Trophoblast cell (in vitro differentiated cells and primary cell): ENCODE results near the gene DTL.

Experiments used
- DNase-seq, 2 donors: peaks; one replicate each; pipeline ENCODE4 v3.0.0-alpha.2; 2016
- H2AFZ ChIP-seq: 2 replicates; pipeline ENCODE4 v1.6.1; 2013; ENCODE audit warnings: low read length, moderate library complexity, mild to moderate bottlenecking; ENCODE audit not compliant: insufficient read depth, poor library complexity
- H2AK5ac ChIP-seq: 2 replicates; pipeline ENCODE4 v1.6.1; 2013; ENCODE audit warnings: mild to moderate bottlenecking, low read length
- H2BK120ac ChIP-seq: 2 replicates; pipeline ENCODE4 v1.6.1; 2013; ENCODE audit warnings: low read length, mild to moderate bottlenecking, moderate library complexity; ENCODE audit not compliant: insufficient read depth, poor library complexity
- H2BK12ac ChIP-seq: 2 replicates; pipeline ENCODE4 v1.6.1; 2013; ENCODE audit warnings: mild to moderate bottlenecking, low read length, moderate library complexity
- H2BK5ac ChIP-seq: 2 replicates; pipeline ENCODE4 v1.6.1; 2013; ENCODE audit warnings: low read length, low read depth, moderate library complexity, mild to moderate bottlenecking; ENCODE audit not compliant: poor library complexity
- H3K14ac ChIP-seq: 2 replicates; pipeline ENCODE4 v1.6.1; 2013; ENCODE audit warnings: mild to moderate bottlenecking, low read length
- H3K18ac ChIP-seq: 2 replicates; pipeline ENCODE4 v1.6.1; 2013; ENCODE audit warnings: mild to moderate bottlenecking, low read length
- H3K23ac ChIP-seq: 2 replicates; pipeline ENCODE4 v1.6.1; 2013; ENCODE audit warnings: low read length
- H3K27ac ChIP-seq: 2 replicates; pipeline ENCODE4 v1.5.1; 2013; ENCODE audit warnings: low read depth, mild to moderate bottlenecking, inconsistent platforms, low read length, moderate library complexity
- H3K27me3 ChIP-seq: 2 replicates; pipeline ENCODE4 v1.6.1; 2013; ENCODE audit warnings: inconsistent platforms, mild to moderate bottlenecking, low read length, moderate library complexity; ENCODE audit not compliant: insufficient read depth
- H3K36me3 ChIP-seq, 2 experiments: 1 replicate in 1 of 2; 2 replicates in 1 of 2; pipeline ENCODE4 v1.6.1; 2013; ENCODE audit warnings: low read length in 2 of 2, mild to moderate bottlenecking in 2 of 2, moderate library complexity in 1 of 2; ENCODE audit not compliant: insufficient read depth in 2 of 2, control insufficient read depth in 1 of 2
- H3K4ac ChIP-seq: 2 replicates; pipeline ENCODE4 v1.6.1; 2013; ENCODE audit warnings: low read depth, mild to moderate bottlenecking, low read length, moderate library complexity
- H3K4me1 ChIP-seq, 2 experiments: 1 replicate in 1 of 2; 2 replicates in 1 of 2; pipeline ENCODE4 v1.6.1; 2013; ENCODE audit warnings: low read length in 2 of 2, mild to moderate bottlenecking in 2 of 2, moderate library complexity in 1 of 2; ENCODE audit not compliant: insufficient read depth in 2 of 2, control insufficient read depth in 1 of 2
- H3K4me2 ChIP-seq: 2 replicates; pipeline ENCODE4 v1.6.1; 2013; ENCODE audit warnings: inconsistent platforms, mild to moderate bottlenecking, low read length, moderate library complexity
- H3K4me3 ChIP-seq: 2 replicates; pipeline ENCODE4 v1.5.1; 2013; ENCODE audit warnings: mild to moderate bottlenecking, low read depth, low read length, inconsistent platforms
- H3K79me1 ChIP-seq: one replicate; pipeline ENCODE4 v1.6.1; 2013; ENCODE audit warnings: low read length
- H3K79me2 ChIP-seq: 2 replicates; pipeline ENCODE4 v1.6.1; 2013; ENCODE audit warnings: low read length, mild to moderate bottlenecking; ENCODE audit not compliant: control insufficient read depth, insufficient read depth, poor library complexity
- H3K9ac ChIP-seq: 2 replicates; pipeline ENCODE4 v1.6.1; 2013; ENCODE audit warnings: mild to moderate bottlenecking, low read length
- H3K9me3 ChIP-seq: 2 replicates; pipeline ENCODE4 v1.6.1; 2013; ENCODE audit warnings: low read depth, mild to moderate bottlenecking, control low read depth, inconsistent platforms, low read length; ENCODE audit not compliant: insufficient read depth
- H4K12ac ChIP-seq: 2 replicates; pipeline ENCODE4 v1.6.1; 2013; ENCODE audit warnings: low read depth, mild to moderate bottlenecking, low read length, moderate library complexity
- H4K8ac ChIP-seq: 2 replicates; pipeline ENCODE4 v1.6.1; 2013; ENCODE audit warnings: low read depth, mild to moderate bottlenecking, low read length, moderate library complexity
- H4K91ac ChIP-seq: one replicate; pipeline ENCODE4 v1.6.1; 2013; ENCODE audit warnings: low read depth, mild to moderate bottlenecking, low read length, moderate library complexity
- WGBS: extraction: QIAGEN DNeasy Blood & Tissue Kit; methylation state at CpG from one replicate; pipeline ENCODE4 v1.1.7; 2013; ENCODE audit warnings: missing lambda C conversion rate; ENCODE audit not compliant: insufficient read length, insufficient coverage; ENCODE audit errors: extremely low coverage; 5-methylcytosine and 5-hydroxymethylcytosine counted together

DTL gene

GRCh38 chr1:212124690-212125582 lies 89.4 kb downstream of the DTL start:
- no peak for DNase-seq
- H4K8ac ChIP-seq, result no peak overlapping the region
- no peaks in the 10 kb centered on the region for H3K36me3 ChIP-seq
- H2BK5ac ChIP-seq, result no peak overlapping the region
- H4K91ac ChIP-seq, result no peak overlapping the region
- H2BK12ac ChIP-seq, result no peak overlapping the region
- no peak overlapping the region for H3K27ac ChIP-seq
- H3K9me3 ChIP-seq, result peaks cover 2% of the 10 kb centered on the region
- no peak overlapping the region for H2BK120ac ChIP-seq
- no peak overlapping the region for H4K12ac ChIP-seq
- no peak overlapping the region for H3K14ac ChIP-seq
- no peaks in the 10 kb centered on the region for H3K79me2 ChIP-seq
- H3K4me3 ChIP-seq, result no peak overlapping the region
- H3K23ac ChIP-seq, result no peak overlapping the region
- H3K9ac ChIP-seq, result no peak overlapping the region
- no peak overlapping the region for H2AK5ac ChIP-seq
- no CpG with 5 or more reads among the region's 11 CpGs for WGBS
- no peak overlapping the region for H3K4ac ChIP-seq
- no peak overlapping the region for H2AFZ ChIP-seq
- no peak overlapping the region for H3K18ac ChIP-seq
- H3K4me2 ChIP-seq, result no peak overlapping the region
- no peaks in the 10 kb centered on the region for H3K4me1 ChIP-seq
- H3K27me3 ChIP-seq, result no peaks in the 10 kb centered on the region
- H3K79me1 ChIP-seq, result no peaks in the 10 kb centered on the region

GRCh38 chr1:212125654-212126053 lies 90.1 kb downstream of the DTL start:
- Histone ChIP-seq H4K91ac (no peak overlapping the region), H3K4me2 (no peak overlapping the region), H2BK12ac (no peak overlapping the region), H2BK120ac (no peak overlapping the region), H3K36me3 (no peaks in the 10 kb centered on the region), H3K27me3 (no peaks in the 10 kb centered on the region), H3K9me3 (peaks cover 2% of the 10 kb centered on the region), H2BK5ac (no peak overlapping the region), H4K8ac (no peak overlapping the region), H3K4me3 (no peak overlapping the region), H3K23ac (no peak overlapping the region), H2AK5ac (no peak overlapping the region), H3K79me1 (no peaks in the 10 kb centered on the region), H3K9ac (no peak overlapping the region), H4K12ac (no peak overlapping the region), H3K79me2 (no peaks in the 10 kb centered on the region), H3K27ac (no peak overlapping the region), H3K18ac (no peak overlapping the region), H3K4ac (no peak overlapping the region), H3K4me1 (no peaks in the 10 kb centered on the region), H3K14ac (no peak overlapping the region), H2AFZ (no peak overlapping the region)
- no peak for DNase-seq
- no CpG with 5 or more reads among the region's 9 CpGs for WGBS

- no peak overlapping the region for H4K12ac ChIP-seq
These were observed 91.7 kb downstream of the DTL start for GRCh38 chr1:212127221-212127620.

GRCh38 chr1:212129781-212130180 lies 94.2 kb downstream of the DTL start:
- no peak overlapping the region for H3K4me3 ChIP-seq
- no peak overlapping the region for H3K4ac ChIP-seq
- no peak overlapping the region for H4K91ac ChIP-seq
- H3K4me1 ChIP-seq, result no peaks in the 10 kb centered on the region
- no peaks in the 10 kb centered on the region for H3K36me3 ChIP-seq
- H3K27me3 ChIP-seq, result no peaks in the 10 kb centered on the region
- H3K27ac ChIP-seq, result no peak overlapping the region
- WGBS, result no CpG with 5 or more reads among the region's 6 CpGs
- no peak overlapping the region for H2BK120ac ChIP-seq
- no peak overlapping the region for H3K9ac ChIP-seq
- H2BK12ac ChIP-seq, result no peak overlapping the region
- no peak overlapping the region for H4K8ac ChIP-seq
- H2AK5ac ChIP-seq, result no peak overlapping the region
- H3K9me3 ChIP-seq, result peaks cover 2% of the 10 kb centered on the region
- H3K79me1 ChIP-seq, result no peaks in the 10 kb centered on the region
- no peak overlapping the region for H3K14ac ChIP-seq
- no peak overlapping the region for H2AFZ ChIP-seq
- no peak overlapping the region for H3K18ac ChIP-seq
- no peak overlapping the region for H2BK5ac ChIP-seq
- H3K23ac ChIP-seq, result no peak overlapping the region
- DNase-seq, result no peak
- no peak overlapping the region for H4K12ac ChIP-seq
- no peak overlapping the region for H3K4me2 ChIP-seq
- H3K79me2 ChIP-seq, result no peaks in the 10 kb centered on the region

More at GRCh38 chr1:212127221-212127620, 91.7 kb downstream of the DTL start:
- H2BK5ac ChIP-seq, result no peak overlapping the region
- DNase-seq, result no peak
- H3K4me1 ChIP-seq, result no peaks in the 10 kb centered on the region
- H4K91ac ChIP-seq, result no peak overlapping the region
- H3K14ac ChIP-seq, result no peak overlapping the region
- no peak overlapping the region for H3K4me2 ChIP-seq
- no peak overlapping the region for H3K4me3 ChIP-seq
- WGBS, result no CpG with 5 or more reads among the region's 4 CpGs
- H3K18ac ChIP-seq, result no peak overlapping the region
- no peak overlapping the region for H2AFZ ChIP-seq
- H3K79me2 ChIP-seq, result no peaks in the 10 kb centered on the region
- H4K8ac ChIP-seq, result no peak overlapping the region
- no peak overlapping the region for H3K27ac ChIP-seq
- no peak overlapping the region for H3K9ac ChIP-seq
- no peaks in the 10 kb centered on the region for H3K79me1 ChIP-seq
- H3K9me3 ChIP-seq, result peaks cover 2% of the 10 kb centered on the region
- H3K4ac ChIP-seq, result no peak overlapping the region
- H2BK120ac ChIP-seq, result no peak overlapping the region
- no peaks in the 10 kb centered on the region for H3K27me3 ChIP-seq
- H3K23ac ChIP-seq, result no peak overlapping the region
- no peak overlapping the region for H2AK5ac ChIP-seq
- no peaks in the 10 kb centered on the region for H3K36me3 ChIP-seq
- no peak overlapping the region for H2BK12ac ChIP-seq
